Measurements from ENCODE around the gene IL1RAPL2.

DNA sequence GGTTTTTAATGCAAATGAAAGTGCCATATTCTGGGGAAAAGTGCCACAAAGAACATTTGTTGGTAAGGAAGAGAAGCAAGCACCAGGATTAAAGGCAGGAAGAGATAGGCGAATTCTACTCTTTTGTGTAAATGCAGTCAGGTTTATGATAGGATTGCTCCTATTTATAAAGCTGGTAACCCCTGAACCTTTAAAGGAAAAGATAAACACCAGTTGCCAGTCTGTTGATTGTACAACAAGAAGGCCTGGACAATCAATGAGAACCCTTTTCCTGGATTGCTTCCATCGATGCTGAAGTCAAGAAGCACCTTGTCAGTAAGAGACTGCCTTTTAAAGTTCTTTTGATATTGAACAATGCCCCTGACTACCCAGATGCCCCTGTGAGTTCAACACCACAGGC, 1098.2 kb downstream of the IL1RAPL2 start:
- TF ChIP-seq, protein P1, sequence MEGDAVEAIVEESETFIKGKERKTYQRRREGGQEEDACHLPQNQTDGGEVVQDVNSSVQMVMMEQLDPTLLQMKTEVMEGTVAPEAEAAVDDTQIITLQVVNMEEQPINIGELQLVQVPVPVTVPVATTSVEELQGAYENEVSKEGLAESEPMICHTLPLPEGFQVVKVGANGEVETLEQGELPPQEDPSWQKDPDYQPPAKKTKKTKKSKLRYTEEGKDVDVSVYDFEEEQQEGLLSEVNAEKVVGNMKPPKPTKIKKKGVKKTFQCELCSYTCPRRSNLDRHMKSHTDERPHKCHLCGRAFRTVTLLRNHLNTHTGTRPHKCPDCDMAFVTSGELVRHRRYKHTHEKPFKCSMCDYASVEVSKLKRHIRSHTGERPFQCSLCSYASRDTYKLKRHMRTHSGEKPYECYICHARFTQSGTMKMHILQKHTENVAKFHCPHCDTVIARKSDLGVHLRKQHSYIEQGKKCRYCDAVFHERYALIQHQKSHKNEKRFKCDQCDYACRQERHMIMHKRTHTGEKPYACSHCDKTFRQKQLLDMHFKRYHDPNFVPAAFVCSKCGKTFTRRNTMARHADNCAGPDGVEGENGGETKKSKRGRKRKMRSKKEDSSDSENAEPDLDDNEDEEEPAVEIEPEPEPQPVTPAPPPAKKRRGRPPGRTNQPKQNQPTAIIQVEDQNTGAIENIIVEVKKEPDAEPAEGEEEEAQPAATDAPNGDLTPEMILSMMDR (IDR thresholded peaks at IDR 0.05; ENCODE audit: insufficient read depth, low read length, poor library complexity, severe bottlenecking): no peak
- TF ChIP-seq EZH2phosphoT487 (conservative IDR thresholded peaks at IDR 0.05; ENCODE audit: low read length): no peak

All from SU-DHL-6 (cell line).